HEK293 (cell line): ENCODE results near the gene GABRD.

ENCODE experiments used
- CTCF ChIP-seq: fragments of 450-650 bp; formaldehyde crosslinking; IDR thresholded peaks from 2 replicates; pipeline ENCODE4 v1.5.1; 2016; ENCODE audit warnings: missing biosample characterization, missing genetic modification characterization
- PATZ1 ChIP-seq: fragments of 450-650 bp; formaldehyde crosslinking; IDR thresholded peaks from 2 replicates; pipeline ENCODE4 v1.5.1; 2016; ENCODE audit warnings: missing biosample characterization, missing genetic modification characterization
- PBX3 ChIP-seq: sonication (generic); formaldehyde crosslinking; IDR thresholded peaks from 2 replicates; pipeline ENCODE4 v1.8.1; 2022; ENCODE audit warnings: mild to moderate bottlenecking, moderate library complexity, missing genetic modification reagents
- REST ChIP-seq: fragments of 450-650 bp; formaldehyde crosslinking; IDR thresholded peaks from 2 replicates; pipeline ENCODE4 v1.5.1; 2016; ENCODE audit warnings: missing biosample characterization, missing genetic modification characterization
- YY1 ChIP-seq: fragments of 450-650 bp; formaldehyde crosslinking; IDR thresholded peaks from 2 replicates; pipeline ENCODE4 v1.5.1; 2018; ENCODE audit warnings: missing biosample characterization, missing genetic modification characterization
- ZBTB8A ChIP-seq: fragments of 450-650 bp; formaldehyde crosslinking; IDR thresholded peaks from 2 replicates; pipeline ENCODE4 v1.5.1; 2016; ENCODE audit warnings: missing biosample characterization, missing genetic modification characterization
- ZNF221 ChIP-seq: fragments of 450-650 bp; formaldehyde crosslinking; IDR thresholded peaks from 2 replicates; pipeline ENCODE4 v1.5.1; 2017; ENCODE audit warnings: missing biosample characterization, missing genetic modification characterization, borderline replicate concordance
- ZNF26 ChIP-seq: fragments of 450-650 bp; formaldehyde crosslinking; IDR thresholded peaks from 2 replicates; pipeline ENCODE4 v1.5.1; 2016; ENCODE audit warnings: missing biosample characterization, missing genetic modification characterization
- ZNF292 ChIP-seq: fragments of 450-650 bp; formaldehyde crosslinking; IDR thresholded peaks from 2 replicates; pipeline ENCODE4 v1.5.1; 2016; ENCODE audit warnings: low read depth, missing biosample characterization, missing genetic modification characterization, borderline replicate concordance
- ZNF501 ChIP-seq: fragments of 450-650 bp; formaldehyde crosslinking; IDR thresholded peaks from 2 replicates; pipeline ENCODE4 v1.5.1; 2016; ENCODE audit warnings: missing biosample characterization, missing genetic modification characterization
- ZNF548 ChIP-seq: fragments of 450-650 bp; formaldehyde crosslinking; IDR thresholded peaks from 2 replicates; pipeline ENCODE4 v1.5.1; 2016; ENCODE audit warnings: missing biosample characterization, missing genetic modification characterization
- ZNF561 ChIP-seq: fragments of 450-650 bp; IDR thresholded peaks from 2 replicates; pipeline ENCODE4 v1.5.1; 2018; ENCODE audit warnings: missing biosample characterization, missing genetic modification characterization, borderline replicate concordance
- ZNF692 ChIP-seq: fragments of 450-650 bp; formaldehyde crosslinking; IDR thresholded peaks from 2 replicates; pipeline ENCODE4 v1.5.1; 2016; ENCODE audit warnings: missing biosample characterization, missing genetic modification characterization
- ZSCAN23 ChIP-seq: fragments of 450-650 bp; formaldehyde crosslinking; IDR thresholded peaks from 2 replicates; pipeline ENCODE4 v1.5.1; 2016; ENCODE audit warnings: missing biosample characterization, missing genetic modification characterization

- TF ChIP-seq ZNF26 (tag by site-specific recombination) (no peak), YY1 (tag by site-specific recombination) (no peak), ZNF292 (tag by site-specific recombination) (no peak), PBX3 (CRISPR knock-in tag) (no peak), ZNF561 (no peak), REST (tag by site-specific recombination) (no peak), ZBTB8A (tag by site-specific recombination) (no peak), PATZ1 (tag by site-specific recombination) (no peak), CTCF (no peak), ZNF548 (tag by site-specific recombination) (no peak), ZNF221 (tag by site-specific recombination) (no peak), ZSCAN23 (tag by site-specific recombination) (no peak), ZNF692 (tag by site-specific recombination) (no peak), ZNF501 (tag by site-specific recombination) (no peak)
Observed at GRCh38 chr1:2070016-2070415, 50.9 kb downstream of the GABRD start.
